ENCODE data around the gene FAM222A. TPM values are rescaled to one million over a fixed set of nuclear protein-coding genes. Genes with fewer than 3 reads are reported as not detected.
A peak's percentile ranks its signal among the peaks of the same experiment; 100 is the strongest.

Gene FAM222A
- polyA plus RNA-seq, 4 donors: 6.8 to 11.2 (median 8.1) TPM

- DNase-seq (ENCODE audit: low read depth in 4 of 4, low spot score in 2 of 4): no peak
These were observed 22.4 kb downstream of the FAM222A start for GRCh38 chr12:109735825-109736551.

GRCh38 chr12:109736552-109737108 lies 23.0 kb downstream of the FAM222A start:
- DNase-seq (ENCODE audit: low read depth in 4 of 4, low spot score in 2 of 4): peak in 3 of 4 donors; percentile 63 to 71 (median 66)

DNA sequence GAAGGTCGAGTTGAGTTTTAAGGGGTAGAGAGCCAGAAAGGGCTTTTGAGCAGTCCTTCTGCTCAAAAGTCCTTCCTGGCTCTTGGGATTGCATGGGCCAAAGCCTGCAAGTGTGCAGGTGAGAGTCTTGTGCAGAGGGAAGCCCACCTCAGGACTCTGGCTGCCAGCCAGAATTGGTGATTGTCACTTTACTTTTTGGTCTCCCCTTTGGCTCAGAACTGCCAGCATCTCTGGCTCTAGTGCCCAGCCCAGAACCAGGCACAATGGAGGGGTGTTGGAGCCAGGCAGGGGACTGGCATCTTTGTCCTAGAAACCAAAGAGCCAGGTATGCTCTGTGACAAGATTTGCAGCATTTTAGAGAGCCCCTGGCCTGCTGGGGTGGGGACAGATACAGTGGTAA lies 23.5 kb downstream of the FAM222A start:
- DNase-seq (ENCODE audit: low read depth in 4 of 4, low spot score in 2 of 4): no peak

DNA sequence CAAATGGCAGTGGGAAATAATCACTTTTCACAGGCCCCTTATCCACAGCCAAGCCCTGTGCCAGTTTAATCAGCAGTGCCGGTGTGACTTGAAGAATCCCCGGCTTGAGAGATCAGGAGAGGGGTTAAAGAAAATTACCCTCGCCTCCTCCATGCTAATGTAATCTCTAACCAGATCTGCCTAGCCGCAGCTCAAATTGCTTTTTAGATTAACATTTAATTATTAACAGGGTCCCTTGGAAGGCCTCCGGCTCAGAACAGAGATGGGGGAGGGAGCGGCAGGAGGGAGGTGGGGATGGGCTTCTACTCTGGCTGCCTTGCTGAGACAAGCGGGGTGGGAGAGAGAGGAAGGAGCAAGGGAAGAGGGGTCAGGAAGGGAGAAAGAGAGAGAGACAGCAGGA lies 24.0 kb downstream of the FAM222A start:
- DNase-seq (ENCODE audit: low read depth in 4 of 4, low spot score in 2 of 4): no peak

- DNase-seq (ENCODE audit: low read depth in 4 of 4, low spot score in 2 of 4): no peak
These were observed 24.6 kb downstream of the FAM222A start for GRCh38 chr12:109738209-109738608.

DNA sequence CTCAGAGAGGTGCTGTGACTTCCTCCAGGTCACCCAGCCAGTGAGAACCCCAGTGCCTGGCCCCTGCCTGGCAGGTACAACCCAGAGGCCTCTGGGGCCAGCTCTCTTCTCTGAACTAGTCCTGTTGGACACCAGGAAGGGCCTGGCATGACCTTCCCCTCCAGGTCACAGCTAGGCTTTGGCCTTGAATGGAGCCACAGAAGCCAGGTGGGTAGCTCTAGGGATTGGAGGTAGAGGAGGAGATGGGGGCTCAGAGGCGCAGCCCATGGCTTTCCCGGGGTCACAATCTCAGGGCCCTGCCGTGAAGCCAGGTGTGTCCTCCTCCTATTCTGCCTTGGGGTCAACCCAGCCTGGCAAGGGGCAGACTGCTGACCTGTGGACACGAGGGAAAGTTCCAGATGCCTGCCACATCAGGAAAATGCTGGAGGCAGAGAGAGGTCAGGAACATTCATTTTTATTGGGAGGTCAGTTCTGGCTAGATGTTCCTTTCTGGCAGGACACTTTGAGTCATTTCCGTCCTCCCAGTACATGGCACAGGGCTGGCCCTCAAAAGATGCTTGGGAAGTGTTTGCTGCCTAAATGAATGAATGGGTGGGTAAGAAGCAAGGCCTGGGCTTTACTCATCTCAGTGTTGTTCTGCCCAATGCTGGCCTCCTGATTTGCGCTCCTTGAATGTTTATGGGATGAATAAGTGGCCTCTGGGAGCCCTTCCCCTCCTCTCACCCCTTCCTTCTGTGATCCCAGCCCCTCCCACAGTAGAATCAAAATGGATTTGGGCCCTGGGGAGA lies 25.4 kb downstream of the FAM222A start:
- no peak for DNase-seq (ENCODE audit: low read depth in 4 of 4, low spot score in 2 of 4)

GRCh38 chr12:109739747-109740693 lies 26.4 kb downstream of the FAM222A start:
- no peak for DNase-seq (ENCODE audit: low read depth in 4 of 4, low spot score in 2 of 4)

GRCh38 chr12:109740694-109741245 lies 27.1 kb downstream of the FAM222A start:
- DNase-seq (ENCODE audit: low read depth in 4 of 4, low spot score in 2 of 4): no peak

- no peak for DNase-seq (ENCODE audit: low read depth in 4 of 4, low spot score in 2 of 4)
These were observed 27.8 kb downstream of the FAM222A start for GRCh38 chr12:109741286-109741969.

DNA sequence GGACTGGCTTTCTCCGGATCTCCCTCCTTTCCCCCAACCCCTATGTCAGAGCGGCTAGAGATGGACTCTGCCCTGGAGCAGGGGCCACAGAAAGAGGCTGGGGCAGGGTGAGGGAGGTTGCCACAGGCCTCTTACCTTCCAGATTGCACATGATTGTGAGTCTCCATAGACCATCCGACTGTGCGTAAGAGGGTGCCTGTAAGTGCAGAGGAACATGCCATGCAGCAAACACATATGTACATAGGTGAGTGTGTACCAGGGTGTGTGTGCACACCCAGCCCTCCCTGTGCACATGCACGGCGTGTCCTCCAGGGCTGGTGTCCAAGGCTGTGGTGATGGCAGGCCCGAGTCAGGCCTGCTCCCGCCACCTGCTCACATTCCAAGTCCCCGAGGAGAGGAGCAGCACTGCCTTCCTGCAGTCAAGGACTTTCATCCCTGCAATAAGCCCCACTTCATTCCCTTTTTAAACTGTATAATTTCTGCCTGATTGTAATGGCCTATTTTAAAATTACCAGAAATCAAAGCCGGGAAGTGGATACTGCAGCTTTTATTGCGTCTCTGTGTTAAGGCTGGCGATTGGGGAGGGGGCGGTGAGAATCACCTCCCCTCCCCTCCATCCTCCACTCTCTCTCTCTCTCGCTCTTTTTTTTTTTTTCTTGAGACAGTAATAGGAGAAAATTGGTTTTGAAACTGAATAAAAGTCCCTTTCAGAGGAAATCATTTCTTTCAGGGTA lies 28.5 kb downstream of the FAM222A start:
- DNase-seq (ENCODE audit: low read depth in 4 of 4, low spot score in 2 of 4): no peak

DNA sequence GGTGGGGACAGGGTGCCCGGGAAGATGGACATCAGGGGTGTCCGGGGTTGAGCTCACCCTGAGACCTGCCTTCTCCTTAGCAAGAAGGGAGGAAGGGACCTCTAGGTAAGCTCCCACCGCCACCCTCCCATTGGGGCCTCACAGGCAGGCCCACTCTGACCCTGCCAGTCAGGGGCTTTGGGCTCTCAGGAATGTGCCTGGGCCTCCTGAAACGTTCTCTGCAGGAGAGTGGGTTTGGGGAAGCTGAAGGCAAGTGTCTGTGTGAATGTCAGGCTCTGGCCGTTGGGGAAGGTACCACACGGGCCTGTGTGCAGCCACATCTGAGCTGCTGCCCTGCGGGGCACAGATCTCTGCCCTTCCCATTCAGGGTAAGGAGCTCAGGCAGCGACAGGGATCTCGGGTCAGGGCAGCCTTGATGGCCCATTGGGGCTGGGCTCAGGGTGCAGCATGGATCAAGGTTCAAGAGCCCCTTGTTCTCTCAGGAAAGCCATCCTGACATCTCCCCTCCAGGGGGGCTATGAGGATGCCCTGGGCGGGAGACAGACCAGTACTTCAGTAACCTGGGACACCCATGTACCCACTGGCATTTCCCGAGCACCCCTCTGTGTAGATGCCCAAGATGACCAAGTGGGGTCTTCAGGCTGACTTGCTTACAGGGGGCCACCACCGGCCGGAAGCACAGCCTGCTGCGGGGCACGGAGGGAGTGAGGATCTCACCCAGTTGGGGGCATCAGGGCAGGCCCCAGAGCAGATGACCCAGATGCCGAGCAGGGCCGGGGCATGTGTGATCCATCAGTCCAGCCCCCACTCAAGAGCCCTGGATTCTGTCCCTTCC lies 29.7 kb downstream of the FAM222A start:
- DNase-seq (ENCODE audit: low read depth in 4 of 4, low spot score in 2 of 4): no peak

- no peak for DNase-seq (ENCODE audit: low read depth in 4 of 4, low spot score in 2 of 4)
These were observed 30.4 kb downstream of the FAM222A start for GRCh38 chr12:109744026-109744425.

DNA sequence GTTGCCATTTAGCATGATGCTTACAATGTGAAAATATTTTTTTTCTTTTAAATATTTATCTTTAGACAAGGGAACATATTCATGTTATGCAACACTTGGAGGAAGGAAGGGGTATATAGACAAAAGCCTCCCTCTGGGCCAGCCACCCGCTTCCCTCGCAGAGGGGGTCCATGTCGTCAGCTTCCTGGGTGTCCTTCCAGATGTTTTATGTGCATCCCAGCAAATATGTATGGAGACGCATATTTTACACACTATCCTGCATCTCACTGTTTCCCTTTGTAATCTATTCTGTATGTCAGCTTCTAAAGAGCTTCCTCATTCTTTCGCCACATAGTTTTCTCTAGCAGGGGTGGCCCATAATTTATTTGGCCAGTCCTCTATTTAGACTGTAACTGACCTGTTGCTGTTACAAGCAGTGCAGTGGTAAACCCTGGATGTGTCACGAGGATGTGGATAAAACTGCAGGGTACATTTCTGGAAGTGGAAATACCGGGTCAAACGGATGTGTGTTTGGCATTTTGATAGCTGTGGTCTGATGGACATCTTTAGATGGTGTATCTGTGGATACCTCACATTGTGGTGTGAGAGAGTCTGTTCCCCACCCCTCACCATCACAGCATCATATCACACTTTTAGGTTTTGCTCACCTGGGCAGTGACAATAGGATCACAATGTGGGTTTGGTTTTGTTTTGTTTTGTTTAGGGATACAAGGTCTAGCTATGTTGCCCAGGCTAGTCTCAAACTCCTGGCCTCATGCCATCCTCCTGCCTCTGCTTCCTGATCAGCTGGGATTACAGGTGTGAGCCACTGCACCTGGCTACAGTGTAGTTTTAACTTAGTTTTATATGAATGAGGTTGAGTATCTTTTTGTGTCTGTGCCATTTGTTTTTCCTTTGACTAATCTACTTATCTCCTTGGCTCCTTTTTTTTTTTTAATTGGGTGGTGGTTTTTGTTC lies 31.6 kb downstream of the FAM222A start:
- DNase-seq (ENCODE audit: low read depth in 4 of 4, low spot score in 2 of 4): no peak

DNA sequence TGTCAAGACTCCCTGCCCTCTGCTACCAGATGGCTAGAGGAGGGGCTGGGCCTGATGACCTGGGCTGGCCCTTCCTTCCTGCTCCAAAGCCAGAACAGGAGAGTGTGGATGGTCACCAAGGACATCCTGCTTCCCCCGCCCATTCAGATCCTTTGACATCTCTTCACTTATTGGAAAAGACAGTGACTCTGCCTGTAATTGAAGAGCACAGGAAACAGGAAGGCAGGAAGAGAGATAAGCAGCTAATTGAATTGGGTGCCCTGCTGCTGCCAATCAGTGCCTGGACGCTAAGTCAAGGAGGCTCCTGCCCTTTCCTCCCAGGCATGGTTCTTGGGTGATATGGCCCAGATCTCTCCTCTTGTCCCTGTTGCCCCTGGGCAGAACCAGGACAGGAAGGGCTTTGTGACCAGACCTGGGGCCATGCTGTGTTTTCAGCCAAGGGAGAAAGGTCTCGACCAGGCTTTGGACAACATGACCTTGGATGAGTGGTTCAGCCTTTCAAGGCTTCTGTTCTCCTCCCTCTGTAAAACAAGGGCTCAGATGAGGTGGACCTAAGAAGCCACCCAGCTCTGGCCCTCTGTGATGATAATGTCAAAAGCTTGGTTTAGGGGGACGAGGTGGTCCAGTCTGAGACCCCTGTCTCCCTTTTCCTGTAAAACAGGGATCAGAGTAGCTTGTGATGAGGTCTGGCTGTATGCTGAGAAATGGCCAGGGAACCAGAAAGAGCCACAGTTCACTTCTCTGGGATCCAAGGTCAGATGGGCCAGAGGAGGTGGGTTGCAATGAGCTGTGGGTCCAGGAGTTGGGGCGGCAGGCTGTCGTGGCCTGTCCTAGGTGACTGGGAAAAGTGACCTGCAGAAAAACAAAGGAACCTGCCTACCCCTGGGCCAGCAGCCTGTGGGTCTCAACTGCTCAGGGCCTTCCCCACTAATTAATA lies 38.8 kb downstream of the FAM222A start:
- DNase-seq (ENCODE audit: low read depth in 4 of 4, low spot score in 2 of 4): no peak

DNA sequence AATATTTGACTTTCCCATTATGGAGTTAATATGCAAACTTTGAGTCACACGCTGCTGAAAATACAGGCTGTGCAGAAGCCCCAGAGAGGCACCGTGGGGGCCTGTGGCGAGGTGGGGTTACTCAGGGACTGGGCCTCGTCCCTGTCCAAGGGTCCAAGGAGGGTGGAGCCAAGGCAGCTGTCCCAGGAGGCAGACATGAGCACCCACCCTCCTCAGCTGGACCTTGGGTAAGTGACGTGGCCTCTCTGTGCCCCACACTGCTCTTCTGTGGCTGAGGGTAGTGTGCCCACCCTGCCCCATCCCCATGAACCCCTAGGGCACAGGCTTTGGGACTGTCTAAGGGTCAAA lies 39.4 kb downstream of the FAM222A start:
- DNase-seq (ENCODE audit: low read depth in 4 of 4, low spot score in 2 of 4): no peak

GRCh38 chr12:109753959-109754358 lies 40.3 kb downstream of the FAM222A start:
- DNase-seq (ENCODE audit: low read depth in 4 of 4, low spot score in 2 of 4): no peak
